ENCODE measurements around the gene ELFN1.

Gene ELFN1

GRCh38 chr7:1669954-1670893 is at the start of gene ELFN1:
Gene ELFN1, plus strand, starts transcription at chr7:1670277. Its CDS starts 74,320 bp downstream, at chr7:1744597.
- no peak within 1 kb of the TSS for H3K4me3 ChIP-seq (ENCODE audit: low read depth, low read length)
- no peak for TF ChIP-seq CTCF (IDR thresholded peaks at IDR 0.05; ENCODE audit: control insufficient read depth, extremely low read depth, insufficient read depth)
- no peak for DNase-seq (ENCODE audit: low read depth)

- no peak for DNase-seq (ENCODE audit: low read depth)
- H3K4me3 ChIP-seq (ENCODE audit: low read depth, low read length), result no peak overlapping the region
- TF ChIP-seq CTCF (IDR thresholded peaks at IDR 0.05; ENCODE audit: control insufficient read depth, extremely low read depth, insufficient read depth), result no peak
These were observed 49.2 kb upstream of the ELFN1 start for GRCh38 chr7:1620835-1621234.

GRCh38 chr7:1621718-1622117 is 48.4 kb upstream of the ELFN1 start:
- no peak for TF ChIP-seq CTCF (IDR thresholded peaks at IDR 0.05; ENCODE audit: control insufficient read depth, extremely low read depth, insufficient read depth)
- DNase-seq (ENCODE audit: low read depth), result no peak
- no peak overlapping the region for H3K4me3 ChIP-seq (ENCODE audit: low read depth, low read length)

GRCh38 chr7:1622441-1622840 is 47.6 kb upstream of the ELFN1 start:
- H3K4me3 ChIP-seq (ENCODE audit: low read depth, low read length), result no peak overlapping the region
- DNase-seq (ENCODE audit: low read depth), result no peak
- TF ChIP-seq CTCF (IDR thresholded peaks at IDR 0.05; ENCODE audit: control insufficient read depth, extremely low read depth, insufficient read depth), result no peak

- DNase-seq (ENCODE audit: low read depth), result no peak
- TF ChIP-seq CTCF (IDR thresholded peaks at IDR 0.05; ENCODE audit: control insufficient read depth, extremely low read depth, insufficient read depth), result no peak
- no peak overlapping the region for H3K4me3 ChIP-seq (ENCODE audit: low read depth, low read length)
These were observed 46.3 kb upstream of the ELFN1 start for GRCh38 chr7:1623810-1624209.

GRCh38 chr7:1624999-1625927 is 44.8 kb upstream of the ELFN1 start:
- no peak for DNase-seq (ENCODE audit: low read depth)
- no peak for TF ChIP-seq CTCF (IDR thresholded peaks at IDR 0.05; ENCODE audit: control insufficient read depth, extremely low read depth, insufficient read depth)
- H3K4me3 ChIP-seq (ENCODE audit: low read depth, low read length), result no peak overlapping the region
